ENCODE results near the gene EYS. TPM values are rescaled to one million over a fixed set of nuclear protein-coding genes. Genes with fewer than 3 reads are reported as not detected.

The EYS gene
- total RNA-seq, 2 experiments from 2014 or later, result not detected

GRCh38 chr6:65088575-65088974 lies 618.5 kb downstream of the EYS start:
- intact Hi-C loops (cut with DNase I, micrococcal nuclease), result no loop called here
- no peak for DNase-seq
- no peaks in the 10 kb centered on the region for H3K4me1 Mint-ChIP-seq (ENCODE audit: low read depth)
- peaks cover 8 to 11% of the 10 kb centered on the region in 2 experiments for H3K9me3 ChIP-seq (ENCODE audit: control insufficient read depth in 1 of 2, insufficient read depth in 1 of 2, low read length in 2 of 2)
- no peaks in the 10 kb centered on the region for H3K36me3 Mint-ChIP-seq (ENCODE audit: low read depth)
- peaks cover 6% of the 10 kb centered on the region for H3K9me3 Mint-ChIP-seq
- no peak for TF ChIP-seq CTCF (IDR thresholded peaks at IDR 0.05)
- no peaks in the 10 kb centered on the region for H3K27me3 Mint-ChIP-seq
- H3K4me3 ChIP-seq (ENCODE audit: low read length), result no peak overlapping the region
- H3K27me3 ChIP-seq (ENCODE audit: control insufficient read depth in 1 of 2, insufficient read depth in 2 of 2, low read length in 2 of 2), result no peaks in the 10 kb centered on the region
- no peaks in the 10 kb centered on the region for H3K4me1 ChIP-seq (ENCODE audit: insufficient read depth, low read length)
- no peak for ATAC-seq (ENCODE audit: poor library complexity)
- H3K36me3 ChIP-seq (ENCODE audit: insufficient read depth, low read length), result no peaks in the 10 kb centered on the region
- H3K27ac ChIP-seq (ENCODE audit: low read depth in 1 of 2, low read length in 2 of 2), result no peak overlapping the region
- no peak overlapping the region for H3K27ac Mint-ChIP-seq
- ChIA-PET CTCF (no interaction called here), POLR2A (no interaction called here)
- H3K4me3 Mint-ChIP-seq, result no peak overlapping the region

GRCh38 chr6:65081756-65082155 lies 625.3 kb downstream of the EYS start:
- no peak overlapping the region for H3K27ac Mint-ChIP-seq
- no peak for TF ChIP-seq CTCF (IDR thresholded peaks at IDR 0.05)
- CTCF ChIA-PET, result no interaction called here
- H3K4me1 ChIP-seq (ENCODE audit: insufficient read depth, low read length), result no peaks in the 10 kb centered on the region
- H3K9me3 ChIP-seq (ENCODE audit: control insufficient read depth in 1 of 2, insufficient read depth in 1 of 2, low read length in 2 of 2), result peaks cover 0 to 4% of the 10 kb centered on the region in 2 experiments
- no peaks in the 10 kb centered on the region for H3K36me3 Mint-ChIP-seq (ENCODE audit: low read depth)
- no peak for ATAC-seq (ENCODE audit: poor library complexity)
- intact Hi-C loops (cut with DNase I, micrococcal nuclease), result no loop called here
- H3K4me3 ChIP-seq (ENCODE audit: low read length), result no peak overlapping the region
- no peaks in the 10 kb centered on the region for H3K27me3 ChIP-seq (ENCODE audit: control insufficient read depth in 1 of 2, insufficient read depth in 2 of 2, low read length in 2 of 2)
- no peak overlapping the region for H3K4me3 Mint-ChIP-seq
- H3K36me3 ChIP-seq (ENCODE audit: insufficient read depth, low read length), result no peaks in the 10 kb centered on the region
- H3K27me3 Mint-ChIP-seq, result no peaks in the 10 kb centered on the region
- H3K4me1 Mint-ChIP-seq (ENCODE audit: low read depth), result no peaks in the 10 kb centered on the region
- no peak overlapping the region for H3K27ac ChIP-seq (ENCODE audit: low read depth in 1 of 2, low read length in 2 of 2)
- peaks cover 5% of the 10 kb centered on the region for H3K9me3 Mint-ChIP-seq
- POLR2A ChIA-PET, result no interaction called here
- DNase-seq, result no peak

- H3K27me3 ChIP-seq (ENCODE audit: control insufficient read depth in 1 of 2, insufficient read depth in 2 of 2, low read length in 2 of 2), result no peaks in the 10 kb centered on the region
- no peak overlapping the region for H3K4me3 ChIP-seq (ENCODE audit: low read length)
- ATAC-seq (ENCODE audit: poor library complexity) (no peak), DNase-seq (no peak)
- H3K36me3 Mint-ChIP-seq (ENCODE audit: low read depth), result no peaks in the 10 kb centered on the region
- intact Hi-C loops (cut with DNase I, micrococcal nuclease), result no loop called here
- no peaks in the 10 kb centered on the region for H3K27me3 Mint-ChIP-seq
- H3K27ac Mint-ChIP-seq, result no peak overlapping the region
- no peaks in the 10 kb centered on the region for H3K4me1 ChIP-seq (ENCODE audit: insufficient read depth, low read length)
- no peak for TF ChIP-seq CTCF (IDR thresholded peaks at IDR 0.05)
- no peaks in the 10 kb centered on the region for H3K9me3 ChIP-seq (ENCODE audit: control insufficient read depth in 1 of 2, insufficient read depth in 1 of 2, low read length in 2 of 2)
- ChIA-PET POLR2A (no interaction called here), CTCF (no interaction called here)
- H3K4me3 Mint-ChIP-seq, result no peak overlapping the region
- peaks cover 14% of the 10 kb centered on the region for H3K9me3 Mint-ChIP-seq
- no peak overlapping the region for H3K27ac ChIP-seq (ENCODE audit: low read depth in 1 of 2, low read length in 2 of 2)
- H3K4me1 Mint-ChIP-seq (ENCODE audit: low read depth), result no peaks in the 10 kb centered on the region
- H3K36me3 ChIP-seq (ENCODE audit: insufficient read depth, low read length), result no peaks in the 10 kb centered on the region
Measured at GRCh38 chr6:65075705-65076230, 631.3 kb downstream of the EYS start.
